PC-3 (cell line): Measurements from ENCODE around the gene NKX2-4.

Experiments used
- EZH2 ChIP-seq: fragments of 300-600 bp; sonication (generic); IDR thresholded peaks from one replicate; pipeline ENCODE4 v1.6.1; 2017; ENCODE audit warnings: antibody characterized with exemption, mild to moderate bottlenecking, low read length; ENCODE audit not compliant: unreplicated experiment
- TF ChIP-seq, protein P1 (sequence below): fragments of 300-600 bp; sonication (generic); conservative IDR thresholded peaks from 2 replicates; pipeline ENCODE4 v1.5.1; 2017; ENCODE audit warnings: antibody characterized with exemption, low read depth, mild to moderate bottlenecking, low read length

DNA sequence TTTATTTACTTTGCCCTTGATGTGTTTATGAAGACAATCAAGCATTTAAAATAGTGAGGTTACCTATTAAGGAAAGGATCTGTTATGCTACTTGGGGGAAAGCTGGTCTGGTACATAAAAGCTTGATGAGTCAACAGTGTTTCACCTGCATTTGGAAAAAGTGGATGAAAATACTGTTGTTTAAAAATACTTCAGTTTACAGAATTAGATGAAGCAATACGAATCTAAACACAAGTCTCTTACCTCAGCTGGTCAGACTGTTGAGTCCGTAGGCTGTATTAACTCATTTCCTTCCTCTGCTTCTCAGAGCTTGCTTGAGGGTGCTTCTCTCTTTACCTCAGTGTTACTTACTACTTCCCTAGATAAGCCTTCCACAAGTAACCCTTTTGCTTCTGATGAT, 36.1 kb downstream of the NKX2-4 start:
- TF ChIP-seq, protein P1, sequence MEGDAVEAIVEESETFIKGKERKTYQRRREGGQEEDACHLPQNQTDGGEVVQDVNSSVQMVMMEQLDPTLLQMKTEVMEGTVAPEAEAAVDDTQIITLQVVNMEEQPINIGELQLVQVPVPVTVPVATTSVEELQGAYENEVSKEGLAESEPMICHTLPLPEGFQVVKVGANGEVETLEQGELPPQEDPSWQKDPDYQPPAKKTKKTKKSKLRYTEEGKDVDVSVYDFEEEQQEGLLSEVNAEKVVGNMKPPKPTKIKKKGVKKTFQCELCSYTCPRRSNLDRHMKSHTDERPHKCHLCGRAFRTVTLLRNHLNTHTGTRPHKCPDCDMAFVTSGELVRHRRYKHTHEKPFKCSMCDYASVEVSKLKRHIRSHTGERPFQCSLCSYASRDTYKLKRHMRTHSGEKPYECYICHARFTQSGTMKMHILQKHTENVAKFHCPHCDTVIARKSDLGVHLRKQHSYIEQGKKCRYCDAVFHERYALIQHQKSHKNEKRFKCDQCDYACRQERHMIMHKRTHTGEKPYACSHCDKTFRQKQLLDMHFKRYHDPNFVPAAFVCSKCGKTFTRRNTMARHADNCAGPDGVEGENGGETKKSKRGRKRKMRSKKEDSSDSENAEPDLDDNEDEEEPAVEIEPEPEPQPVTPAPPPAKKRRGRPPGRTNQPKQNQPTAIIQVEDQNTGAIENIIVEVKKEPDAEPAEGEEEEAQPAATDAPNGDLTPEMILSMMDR: no peak
- TF ChIP-seq EZH2: no peak
